Thyroid gland (tissue), 4 donors: Measurements from ENCODE around the gene PRDM1.

Source experiments
- POLR2A ChIP-seq, 2 donors: fragments of 450-650 bp; IDR thresholded peaks; one replicate each; pipeline ENCODE4 v1.6.1; 2017; ENCODE audit warnings: antibody characterized with exemption in 2 of 2, mild to moderate bottlenecking in 2 of 2, moderate library complexity in 1 of 2
- TF ChIP-seq, protein P1 (sequence below), 6 experiments: fragments of 200-600 bp in 3 of 6; fragments of 450-650 bp in 3 of 6; sonication (generic) in 3 of 6; IDR thresholded peaks; one replicate each; pipeline ENCODE4 v1.5.1; 2016 to 2019; ENCODE audit warnings: antibody characterized with exemption in 6 of 6, mild to moderate bottlenecking in 2 of 6, inconsistent platforms in 1 of 6, moderate library complexity in 1 of 6

GRCh38 chr6:106080763-106081095 lies 5.4 kb upstream of the PRDM1 start:
- TF ChIP-seq, protein P1, sequence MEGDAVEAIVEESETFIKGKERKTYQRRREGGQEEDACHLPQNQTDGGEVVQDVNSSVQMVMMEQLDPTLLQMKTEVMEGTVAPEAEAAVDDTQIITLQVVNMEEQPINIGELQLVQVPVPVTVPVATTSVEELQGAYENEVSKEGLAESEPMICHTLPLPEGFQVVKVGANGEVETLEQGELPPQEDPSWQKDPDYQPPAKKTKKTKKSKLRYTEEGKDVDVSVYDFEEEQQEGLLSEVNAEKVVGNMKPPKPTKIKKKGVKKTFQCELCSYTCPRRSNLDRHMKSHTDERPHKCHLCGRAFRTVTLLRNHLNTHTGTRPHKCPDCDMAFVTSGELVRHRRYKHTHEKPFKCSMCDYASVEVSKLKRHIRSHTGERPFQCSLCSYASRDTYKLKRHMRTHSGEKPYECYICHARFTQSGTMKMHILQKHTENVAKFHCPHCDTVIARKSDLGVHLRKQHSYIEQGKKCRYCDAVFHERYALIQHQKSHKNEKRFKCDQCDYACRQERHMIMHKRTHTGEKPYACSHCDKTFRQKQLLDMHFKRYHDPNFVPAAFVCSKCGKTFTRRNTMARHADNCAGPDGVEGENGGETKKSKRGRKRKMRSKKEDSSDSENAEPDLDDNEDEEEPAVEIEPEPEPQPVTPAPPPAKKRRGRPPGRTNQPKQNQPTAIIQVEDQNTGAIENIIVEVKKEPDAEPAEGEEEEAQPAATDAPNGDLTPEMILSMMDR (IDR thresholded peaks at IDR 0.05), result no peak
- TF ChIP-seq POLR2A (IDR thresholded peaks at IDR 0.05), result no peak
